ENCODE measurements around the gene ADGRE3.
A peak's percentile ranks its signal among the peaks of the same experiment; 100 is the strongest.

The ADGRE3 gene

GRCh38 chr19:14694641-14695266 lies 20.1 kb upstream of the ADGRE3 start:
- Histone ChIP-seq H3K4me3 (ENCODE audit: low read depth, low read length) (no peak overlapping the region), H3K9ac (ENCODE audit: low read depth, low read length) (no peak overlapping the region), H3K27ac (ENCODE audit: low read depth, low read length) (no peak overlapping the region), H3K9me3 (ENCODE audit: control insufficient read depth, insufficient read depth, low read length) (no peaks in the 10 kb centered on the region), H3K4me1 (ENCODE audit: control insufficient read depth, insufficient read depth, low read length) (no peaks in the 10 kb centered on the region), H3K36me3 (ENCODE audit: control insufficient read depth, insufficient read depth, low read length) (peaks cover 26% of the 10 kb centered on the region), H3K27me3 (ENCODE audit: control insufficient read depth, insufficient read depth, low read length) (no peaks in the 10 kb centered on the region)

GRCh38 chr19:14689598-14690503 lies 15.2 kb upstream of the ADGRE3 start, which contains the start of gene ZNF333:
TSS of gene ZNF333 (plus strand) at chr19:14690048. CDS start at chr19:14693492, 3,444 bp downstream.
- Histone ChIP-seq H3K4me1 (ENCODE audit: control insufficient read depth, insufficient read depth, low read length) (peaks cover 4% of the 10 kb centered on the region; the same call in 1 of the 2 replicates), H3K9ac (ENCODE audit: low read depth, low read length) (peak within 1 kb of the TSS; percentile 90), H3K4me3 (ENCODE audit: low read depth, low read length) (peak within 1 kb of the TSS; percentile 98), H3K27ac (ENCODE audit: low read depth, low read length) (peak within 1 kb of the TSS; percentile 97), H3K9me3 (ENCODE audit: control insufficient read depth, insufficient read depth, low read length) (no peaks in the 10 kb centered on the region), H3K36me3 (ENCODE audit: control insufficient read depth, insufficient read depth, low read length) (no peaks in the 10 kb centered on the region), H3K27me3 (ENCODE audit: control insufficient read depth, insufficient read depth, low read length) (no peaks in the 10 kb centered on the region)

GRCh38 chr19:14686411-14686810 lies 11.8 kb upstream of the ADGRE3 start:
- no peaks in the 10 kb centered on the region for H3K27me3 ChIP-seq (ENCODE audit: control insufficient read depth, insufficient read depth, low read length)
- peaks cover 4% of the 10 kb centered on the region; the same call in 1 of the 2 replicates for H3K4me1 ChIP-seq (ENCODE audit: control insufficient read depth, insufficient read depth, low read length)
- no peaks in the 10 kb centered on the region for H3K36me3 ChIP-seq (ENCODE audit: control insufficient read depth, insufficient read depth, low read length)
- no peak overlapping the region for H3K4me3 ChIP-seq (ENCODE audit: low read depth, low read length)
- no peak overlapping the region for H3K27ac ChIP-seq (ENCODE audit: low read depth, low read length)
- no peak overlapping the region for H3K9ac ChIP-seq (ENCODE audit: low read depth, low read length)
- no peaks in the 10 kb centered on the region for H3K9me3 ChIP-seq (ENCODE audit: control insufficient read depth, insufficient read depth, low read length)

GRCh38 chr19:14683439-14683838 lies 8.8 kb upstream of the ADGRE3 start:
- Histone ChIP-seq H3K4me1 (ENCODE audit: control insufficient read depth, insufficient read depth, low read length) (no peaks in the 10 kb centered on the region), H3K27me3 (ENCODE audit: control insufficient read depth, insufficient read depth, low read length) (no peaks in the 10 kb centered on the region), H3K4me3 (ENCODE audit: low read depth, low read length) (no peak overlapping the region), H3K27ac (ENCODE audit: low read depth, low read length) (no peak overlapping the region), H3K9ac (ENCODE audit: low read depth, low read length) (no peak overlapping the region), H3K36me3 (ENCODE audit: control insufficient read depth, insufficient read depth, low read length) (no peaks in the 10 kb centered on the region), H3K9me3 (ENCODE audit: control insufficient read depth, insufficient read depth, low read length) (no peaks in the 10 kb centered on the region)

GRCh38 chr19:14682084-14682483 lies 7.4 kb upstream of the ADGRE3 start:
- Histone ChIP-seq H3K27me3 (ENCODE audit: control insufficient read depth, insufficient read depth, low read length) (no peaks in the 10 kb centered on the region), H3K4me1 (ENCODE audit: control insufficient read depth, insufficient read depth, low read length) (no peaks in the 10 kb centered on the region), H3K27ac (ENCODE audit: low read depth, low read length) (no peak overlapping the region), H3K9ac (ENCODE audit: low read depth, low read length) (no peak overlapping the region), H3K4me3 (ENCODE audit: low read depth, low read length) (no peak overlapping the region), H3K36me3 (ENCODE audit: control insufficient read depth, insufficient read depth, low read length) (no peaks in the 10 kb centered on the region), H3K9me3 (ENCODE audit: control insufficient read depth, insufficient read depth, low read length) (no peaks in the 10 kb centered on the region; the same call in 1 of the 2 replicates)

- H3K4me3 ChIP-seq (ENCODE audit: low read depth, low read length): no peak overlapping the region
- H3K36me3 ChIP-seq (ENCODE audit: control insufficient read depth, insufficient read depth, low read length): no peaks in the 10 kb centered on the region
- H3K9me3 ChIP-seq (ENCODE audit: control insufficient read depth, insufficient read depth, low read length): no peaks in the 10 kb centered on the region; the same call in 1 of the 2 replicates
- no peak overlapping the region for H3K9ac ChIP-seq (ENCODE audit: low read depth, low read length)
- H3K27ac ChIP-seq (ENCODE audit: low read depth, low read length): no peak overlapping the region
- H3K27me3 ChIP-seq (ENCODE audit: control insufficient read depth, insufficient read depth, low read length): no peaks in the 10 kb centered on the region
- no peaks in the 10 kb centered on the region for H3K4me1 ChIP-seq (ENCODE audit: control insufficient read depth, insufficient read depth, low read length)
These were observed 3.6 kb upstream of the ADGRE3 start for GRCh38 chr19:14678199-14678598.

GRCh38 chr19:14677464-14677863 lies 2.8 kb upstream of the ADGRE3 start:
- Histone ChIP-seq H3K9ac (ENCODE audit: low read depth, low read length) (no peak overlapping the region), H3K9me3 (ENCODE audit: control insufficient read depth, insufficient read depth, low read length) (no peaks in the 10 kb centered on the region; the same call in 1 of the 2 replicates), H3K36me3 (ENCODE audit: control insufficient read depth, insufficient read depth, low read length) (no peaks in the 10 kb centered on the region), H3K4me1 (ENCODE audit: control insufficient read depth, insufficient read depth, low read length) (no peaks in the 10 kb centered on the region), H3K27me3 (ENCODE audit: control insufficient read depth, insufficient read depth, low read length) (no peaks in the 10 kb centered on the region), H3K27ac (ENCODE audit: low read depth, low read length) (no peak overlapping the region), H3K4me3 (ENCODE audit: low read depth, low read length) (no peak overlapping the region)

DNA sequence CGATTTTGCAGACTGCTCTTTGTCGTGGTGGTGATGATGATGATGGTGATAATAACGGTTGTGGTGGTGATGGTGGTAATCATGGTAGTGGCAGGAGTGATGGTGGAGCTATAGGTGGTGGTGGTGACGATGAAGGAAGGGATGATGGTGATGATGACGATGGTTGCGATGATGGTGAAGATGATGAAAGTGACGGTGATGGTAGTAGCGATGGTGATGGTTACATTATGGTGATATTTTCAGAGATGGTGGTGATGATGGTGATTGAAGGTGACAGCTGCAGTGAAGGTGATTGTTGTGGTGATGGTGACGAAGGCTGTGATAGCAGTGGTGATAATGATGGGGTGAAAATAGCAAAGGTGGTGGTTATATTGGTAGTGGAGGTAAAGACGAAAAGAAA lies 2.1 kb upstream of the ADGRE3 start:
- H3K4me3 ChIP-seq (ENCODE audit: low read depth, low read length): no peak overlapping the region
- H3K9me3 ChIP-seq (ENCODE audit: control insufficient read depth, insufficient read depth, low read length): no peaks in the 10 kb centered on the region; the same call in 1 of the 2 replicates
- H3K4me1 ChIP-seq (ENCODE audit: control insufficient read depth, insufficient read depth, low read length): no peaks in the 10 kb centered on the region
- no peaks in the 10 kb centered on the region for H3K27me3 ChIP-seq (ENCODE audit: control insufficient read depth, insufficient read depth, low read length)
- no peak overlapping the region for H3K27ac ChIP-seq (ENCODE audit: low read depth, low read length)
- no peaks in the 10 kb centered on the region for H3K36me3 ChIP-seq (ENCODE audit: control insufficient read depth, insufficient read depth, low read length)
- H3K9ac ChIP-seq (ENCODE audit: low read depth, low read length): no peak overlapping the region

GRCh38 chr19:14673088-14673487 lies 1.6 kb downstream of the ADGRE3 start:
- H3K9me3 ChIP-seq (ENCODE audit: control insufficient read depth, insufficient read depth, low read length): peaks cover 17% of the 10 kb centered on the region
- no peaks in the 10 kb centered on the region for H3K27me3 ChIP-seq (ENCODE audit: control insufficient read depth, insufficient read depth, low read length)
- no peaks in the 10 kb centered on the region for H3K4me1 ChIP-seq (ENCODE audit: control insufficient read depth, insufficient read depth, low read length)
- H3K4me3 ChIP-seq (ENCODE audit: low read depth, low read length): no peak overlapping the region
- H3K36me3 ChIP-seq (ENCODE audit: control insufficient read depth, insufficient read depth, low read length): no peaks in the 10 kb centered on the region
- no peak overlapping the region for H3K27ac ChIP-seq (ENCODE audit: low read depth, low read length)
- no peak overlapping the region for H3K9ac ChIP-seq (ENCODE audit: low read depth, low read length)

GRCh38 chr19:14672188-14672872 lies 2.3 kb downstream of the ADGRE3 start:
- Histone ChIP-seq H3K36me3 (ENCODE audit: control insufficient read depth, insufficient read depth, low read length) (no peaks in the 10 kb centered on the region), H3K9me3 (ENCODE audit: control insufficient read depth, insufficient read depth, low read length) (peaks cover 17% of the 10 kb centered on the region), H3K4me1 (ENCODE audit: control insufficient read depth, insufficient read depth, low read length) (no peaks in the 10 kb centered on the region), H3K27ac (ENCODE audit: low read depth, low read length) (no peak overlapping the region), H3K4me3 (ENCODE audit: low read depth, low read length) (no peak overlapping the region), H3K9ac (ENCODE audit: low read depth, low read length) (no peak overlapping the region), H3K27me3 (ENCODE audit: control insufficient read depth, insufficient read depth, low read length) (no peaks in the 10 kb centered on the region)
